Suprapubic skin (tissue), 4 donors: Measurements from ENCODE around the gene PPP1R2B.

Source experiments
- CTCF ChIP-seq, 2 donors: fragments of 200-600 bp in 1 of 2; fragments of 450-650 bp in 1 of 2; sonication (generic) in 1 of 2; IDR thresholded peaks; one replicate each; pipeline ENCODE4 v1.5.1; 2016 to 2019; ENCODE audit warnings: antibody characterized with exemption in 2 of 2, mild to moderate bottlenecking in 1 of 2, moderate library complexity in 1 of 2
- EP300 ChIP-seq: sonication (generic); formaldehyde crosslinking; IDR thresholded peaks from one replicate; pipeline ENCODE4 v1.6.1; 2017; ENCODE audit warnings: antibody characterized with exemption
- POLR2A ChIP-seq, 2 donors: fragments of 450-650 bp; IDR thresholded peaks; one replicate each; pipeline ENCODE4 v1.6.1; 2017; ENCODE audit warnings: antibody characterized with exemption in 2 of 2, mild to moderate bottlenecking in 2 of 2, moderate library complexity in 2 of 2
- POLR2AphosphoS5 ChIP-seq, 3 donors: sonication (generic); formaldehyde crosslinking; IDR thresholded peaks; one replicate each; pipeline ENCODE4 v1.6.1; 2017; ENCODE audit warnings: antibody characterized with exemption in 3 of 3

GRCh38 chr5:156883316-156883875, 33.3 kb downstream of the PPP1R2B start:
- no peak for TF ChIP-seq CTCF (IDR thresholded peaks at IDR 0.05)
- no peak for TF ChIP-seq POLR2AphosphoS5 (IDR thresholded peaks at IDR 0.05)
- no peak for TF ChIP-seq POLR2A (IDR thresholded peaks at IDR 0.05)
- no peak for TF ChIP-seq EP300
